AG04449 (cell line): ENCODE data around the gene ARHGAP25.
A peak's percentile ranks its signal among the peaks of the same experiment; 100 is the strongest.

Experiments
- CTCF ChIA-PET: fragments of 350-600 bp; formaldehyde crosslinking; extraction: SDS; loops from one replicate; lab custom pipeline; 2021; ENCODE audit warnings: antibody characterized with exemption; lab: Yijun Ruan, JAX
- POLR2A ChIA-PET: fragments of 400-600, 350-600 bp; formaldehyde crosslinking; extraction: SDS; loops from one replicate; lab custom pipeline; 2020; ENCODE audit warnings: antibody characterized with exemption, inconsistent platforms; lab: Yijun Ruan, JAX
- DNase-seq: peaks from one replicate; pipeline ENCODE4 v3.0.0-alpha.2; 2010; ENCODE audit warnings: low read depth, low spot score
- H3K4me3 ChIP-seq: 2 replicates; pipeline ENCODE4 v1.5.1; 2011; ENCODE audit warnings: low read depth, mild to moderate bottlenecking, control low read depth, low read length
- TF ChIP-seq, protein P1 (sequence below): IDR thresholded peaks from one replicate; pipeline ENCODE4 v1.5.1; 2011; ENCODE audit warnings: mild to moderate bottlenecking, moderate library complexity, low read length, control low read depth, inconsistent platforms; ENCODE audit not compliant: insufficient read depth; ENCODE audit errors: missing control alignments

Gene ARHGAP25

DNA sequence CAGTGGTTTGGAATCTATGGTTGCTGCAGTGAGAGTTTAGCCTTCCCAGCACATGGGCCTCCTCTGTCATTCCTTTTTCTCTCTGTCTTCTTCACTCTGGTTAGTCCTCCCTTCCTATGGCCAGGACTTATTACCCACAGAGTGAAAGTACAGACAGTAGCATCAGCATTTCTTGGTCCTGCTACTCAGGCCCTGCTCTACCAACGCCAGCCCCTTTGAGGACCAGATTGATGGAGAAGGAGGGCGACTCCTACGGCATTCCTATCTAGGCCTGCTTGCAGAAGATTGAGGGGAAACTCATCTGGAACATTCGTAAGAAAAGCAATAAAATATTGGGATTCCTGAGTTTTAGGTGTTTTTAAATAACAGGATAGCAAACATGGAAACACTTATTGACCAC lies 93.1 kb downstream of the ARHGAP25 start:
- no peak overlapping the region for H3K4me3 ChIP-seq
- DNase-seq, result no peak
- TF ChIP-seq, protein P1, sequence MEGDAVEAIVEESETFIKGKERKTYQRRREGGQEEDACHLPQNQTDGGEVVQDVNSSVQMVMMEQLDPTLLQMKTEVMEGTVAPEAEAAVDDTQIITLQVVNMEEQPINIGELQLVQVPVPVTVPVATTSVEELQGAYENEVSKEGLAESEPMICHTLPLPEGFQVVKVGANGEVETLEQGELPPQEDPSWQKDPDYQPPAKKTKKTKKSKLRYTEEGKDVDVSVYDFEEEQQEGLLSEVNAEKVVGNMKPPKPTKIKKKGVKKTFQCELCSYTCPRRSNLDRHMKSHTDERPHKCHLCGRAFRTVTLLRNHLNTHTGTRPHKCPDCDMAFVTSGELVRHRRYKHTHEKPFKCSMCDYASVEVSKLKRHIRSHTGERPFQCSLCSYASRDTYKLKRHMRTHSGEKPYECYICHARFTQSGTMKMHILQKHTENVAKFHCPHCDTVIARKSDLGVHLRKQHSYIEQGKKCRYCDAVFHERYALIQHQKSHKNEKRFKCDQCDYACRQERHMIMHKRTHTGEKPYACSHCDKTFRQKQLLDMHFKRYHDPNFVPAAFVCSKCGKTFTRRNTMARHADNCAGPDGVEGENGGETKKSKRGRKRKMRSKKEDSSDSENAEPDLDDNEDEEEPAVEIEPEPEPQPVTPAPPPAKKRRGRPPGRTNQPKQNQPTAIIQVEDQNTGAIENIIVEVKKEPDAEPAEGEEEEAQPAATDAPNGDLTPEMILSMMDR, result no peak
- ChIA-PET CTCF (interaction anchor here (1.1 kb wide), 1 partner anchor 11 kb away, joined by 3 read pairs; no protein-coding TSS in a partner anchor), POLR2A (no interaction called here)

DNA sequence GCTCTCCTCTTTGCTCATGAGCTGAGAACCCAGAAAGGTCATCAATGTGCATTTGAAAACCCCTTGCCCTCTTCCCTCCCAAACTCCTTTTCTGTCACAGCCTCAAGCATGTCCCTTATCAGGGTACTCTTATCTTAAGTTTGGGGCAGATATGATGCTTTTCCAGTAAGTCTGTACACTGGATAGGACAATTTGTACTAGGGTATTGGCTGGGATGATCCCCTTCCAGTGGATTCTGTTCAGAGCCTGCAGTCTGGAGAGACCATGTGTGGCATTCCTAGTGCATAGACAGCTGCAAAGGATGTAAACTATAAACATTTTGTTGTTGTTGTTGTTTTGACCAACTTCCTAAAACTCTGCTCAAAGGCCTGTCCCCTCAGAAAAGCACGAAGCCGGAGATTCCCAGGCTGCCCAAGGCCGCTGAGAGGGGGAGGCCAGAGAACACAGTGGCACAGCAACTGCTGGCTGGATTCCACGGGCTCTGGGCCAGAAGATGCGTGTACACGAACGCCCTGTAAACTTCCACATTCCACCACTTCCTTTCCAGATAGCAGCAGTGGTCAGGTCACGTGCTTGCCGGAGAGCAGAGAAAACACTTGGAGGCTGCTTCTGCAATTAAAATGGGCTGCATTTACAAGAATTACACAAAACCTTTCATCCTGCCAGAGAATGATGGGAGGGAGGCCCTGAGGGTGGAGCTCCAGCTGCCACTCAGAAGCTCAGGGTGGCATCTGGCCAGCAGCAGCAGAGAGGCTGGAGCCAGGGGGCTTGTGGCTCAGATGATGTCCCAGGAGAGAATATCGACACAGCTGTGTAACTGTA lies 94.5 kb downstream of the ARHGAP25 start:
- H3K4me3 ChIP-seq, result no peak overlapping the region
- ChIA-PET CTCF (interaction anchor here (1.0 to 2.6 kb wide), 5 partner anchors 9 to 97 kb away, joined by 3 to 19 read pairs (median 4); no protein-coding TSS in a partner anchor), POLR2A (no interaction called here)
- peak; percentile 82 for DNase-seq
- TF ChIP-seq, protein P1, result no peak

DNA sequence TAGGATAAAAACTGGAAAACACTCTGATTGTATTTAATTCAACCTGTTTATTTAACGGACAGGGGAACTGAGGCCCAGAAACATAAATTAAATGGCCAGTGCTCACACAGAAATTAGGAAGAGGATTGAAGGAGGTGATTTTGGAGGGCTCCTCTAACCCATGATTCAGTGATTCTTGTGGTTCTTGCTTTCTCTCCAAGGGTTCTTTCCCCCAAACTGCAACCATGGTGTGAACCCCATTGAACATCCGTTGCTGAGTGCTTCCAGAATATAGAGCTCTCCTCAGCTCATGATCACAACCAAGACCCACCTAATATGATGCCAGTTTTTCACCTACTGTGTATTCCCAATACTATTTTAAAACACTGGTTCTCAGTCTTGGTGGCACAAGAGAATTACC lies 95.1 kb downstream of the ARHGAP25 start:
- no peak for DNase-seq
- TF ChIP-seq, protein P1, result no peak
- CTCF ChIA-PET, result interaction anchor here (1.0 to 2.6 kb wide), 4 partner anchors 9 to 96 kb away, joined by 3 to 19 read pairs (median 7); no protein-coding TSS in a partner anchor
- POLR2A ChIA-PET, result no interaction called here
- H3K4me3 ChIP-seq, result no peak overlapping the region

DNA sequence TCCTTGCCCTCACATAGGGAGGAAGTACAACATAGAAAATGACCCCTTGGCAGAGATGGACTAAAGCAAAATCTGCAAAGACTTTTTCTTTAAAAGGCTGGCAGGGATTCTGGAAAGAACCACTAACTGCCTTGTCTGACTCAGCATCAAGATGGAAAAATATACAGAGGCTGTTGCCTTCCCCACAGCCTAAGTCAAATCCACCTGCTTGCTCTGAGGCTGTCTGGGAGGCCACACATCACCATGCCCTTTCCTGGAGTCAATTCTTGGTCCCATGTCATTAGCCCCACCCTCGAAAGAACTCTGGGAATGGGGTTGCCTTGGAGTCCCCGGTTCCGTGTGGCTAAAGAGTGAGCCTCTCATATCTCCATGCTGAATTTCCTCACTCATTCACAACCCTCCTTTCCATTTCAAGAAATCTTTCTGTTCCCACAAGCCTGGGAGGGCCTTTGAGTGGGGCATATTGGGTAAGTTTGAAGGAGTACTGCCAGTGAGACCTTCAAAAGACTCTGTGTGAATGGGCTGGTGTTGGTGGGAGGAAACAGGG lies 97.1 kb downstream of the ARHGAP25 start:
- TF ChIP-seq, protein P1, result no peak
- CTCF ChIA-PET, result interaction anchor here (2.8 kb wide), 1 partner anchor 79 kb away, joined by 13 read pairs; no protein-coding TSS in a partner anchor
- peak; percentile 3 for DNase-seq
- POLR2A ChIA-PET, result no interaction called here
- no peak overlapping the region for H3K4me3 ChIP-seq

DNA sequence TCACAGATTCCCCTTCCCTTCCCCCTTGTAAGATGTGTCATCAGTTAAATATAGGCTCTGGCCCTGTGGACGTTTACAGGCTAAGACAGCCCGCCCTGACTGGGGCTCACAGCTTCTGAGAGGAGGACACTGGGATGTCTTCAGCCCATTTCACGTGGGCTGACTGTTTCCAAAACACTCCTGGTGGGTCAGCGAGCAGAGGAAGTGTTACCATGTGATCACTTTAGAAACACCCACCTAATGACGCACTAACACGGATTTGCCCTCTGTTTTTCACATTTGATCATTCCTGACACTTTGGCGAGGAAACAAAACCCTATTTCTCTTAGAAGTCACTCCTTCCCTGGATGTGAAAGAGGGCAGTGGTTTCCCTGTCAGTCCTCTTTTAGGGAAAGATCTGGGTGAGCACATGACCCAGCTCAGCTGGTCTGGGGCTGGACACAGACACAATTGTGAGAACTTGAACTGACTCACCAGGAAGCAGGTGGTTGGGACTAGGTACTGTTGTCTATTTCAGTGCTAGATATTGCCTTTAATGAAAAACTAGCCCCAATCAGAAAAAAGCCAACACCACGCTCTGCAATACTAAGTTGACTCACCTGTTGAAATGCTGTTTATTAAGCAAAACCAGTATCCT lies 97.7 kb downstream of the ARHGAP25 start:
- ChIA-PET POLR2A (no interaction called here), CTCF (interaction anchor here (1.1 to 2.8 kb wide), 3 partner anchors 9 to 93 kb away, joined by 3 to 13 read pairs (median 4); no protein-coding TSS in a partner anchor)
- DNase-seq, result no peak

More for the DNA sequence above, 97.7 kb downstream of the ARHGAP25 start:
- H3K4me3 ChIP-seq, result no peak overlapping the region
- TF ChIP-seq, protein P1, result no peak
